WTC11 (cell line): Measurements from ENCODE around the gene EXD3. TPM values are rescaled to one million over a fixed set of nuclear protein-coding genes. Genes with fewer than 3 reads are reported as not detected.

Source experiments
- ATAC-seq: fragments of 200-7000 bp; cut with Tn5 transposase; 2 replicates; pipeline ENCODE4 v1.10.0; 2021; ENCODE audit warnings: mild to moderate bottlenecking, moderate library complexity
- CTCF ChIA-PET: fragments of 300-600 bp; sonication (Branson Sonifier 250); formaldehyde crosslinking; loops from one replicate; lab custom pipeline; 2021; ENCODE audit warnings: antibody characterized with exemption; lab: Charles Lee
- POLR2A ChIA-PET: fragments of 350-600 bp; sonication (Branson Sonifier 250); formaldehyde crosslinking; loops from one replicate; lab custom pipeline; 2021; ENCODE audit warnings: antibody characterized with exemption; lab: Charles Lee
- DNase-seq: peaks from one replicate; pipeline ENCODE4 v3.0.0; 2021; ENCODE audit warnings: low spot score
- H3K27ac Mint-ChIP-seq: 2 replicates; pipeline ENCODE4 v1.8.0; 2021; ENCODE audit warnings: mixed read lengths
- H3K27me3 Mint-ChIP-seq: 2 replicates; pipeline ENCODE4 v1.8.0; 2021; ENCODE audit warnings: low read depth, mild to moderate bottlenecking, moderate library complexity, mixed read lengths
- H3K36me3 Mint-ChIP-seq: 2 replicates; pipeline ENCODE4 v1.8.0; 2021; ENCODE audit warnings: mixed read lengths
- H3K4me1 Mint-ChIP-seq: 2 replicates; pipeline ENCODE4 v1.8.0; 2022; ENCODE audit warnings: mixed read lengths
- H3K4me3 Mint-ChIP-seq: 2 replicates; pipeline ENCODE4 v1.8.0; 2021; ENCODE audit warnings: mild to moderate bottlenecking, moderate library complexity, mixed read lengths
- H3K9me3 Mint-ChIP-seq: 2 replicates; pipeline ENCODE4 v1.8.0; 2021; ENCODE audit warnings: mixed read lengths
- ATF1 ChIP-seq: sonication (generic); formaldehyde crosslinking; IDR thresholded peaks from 2 replicates; pipeline ENCODE4 v1.8.1; 2023; ENCODE audit warnings: mild to moderate bottlenecking, moderate library complexity, missing genetic modification reagents
- ATF3 ChIP-seq: sonication (generic); formaldehyde crosslinking; conservative IDR thresholded peaks from 2 replicates; pipeline ENCODE4 v1.8.1; 2022; ENCODE audit warnings: mild to moderate bottlenecking, missing genetic modification reagents
- CDX4 ChIP-seq: fragments of 250-450 bp; sonication (Bioruptor Pico); IDR thresholded peaks from 2 replicates; pipeline ENCODE4 v1.9.0; 2021; ENCODE audit warnings: moderate library complexity, mild to moderate bottlenecking, inconsistent platforms, borderline replicate concordance
- E2F1 ChIP-seq: sonication (generic); formaldehyde crosslinking; IDR thresholded peaks from 2 replicates; pipeline ENCODE4 v1.8.0; 2022; ENCODE audit warnings: mild to moderate bottlenecking, missing genetic modification reagents
- FOXP4 ChIP-seq: sonication (generic); formaldehyde crosslinking; IDR thresholded peaks from 2 replicates; pipeline ENCODE4 v1.8.0; 2022; ENCODE audit warnings: mild to moderate bottlenecking, missing genetic modification reagents
- GTF2I ChIP-seq: fragments of 250-450 bp; sonication (Bioruptor Pico); conservative IDR thresholded peaks from 2 replicates; pipeline ENCODE4 v1.4.0; 2021; ENCODE audit warnings: mild to moderate bottlenecking
- HMGA2 ChIP-seq: fragments of 250-450 bp; sonication (Bioruptor Pico); IDR thresholded peaks from 2 replicates; pipeline ENCODE4 v1.4.0; 2021; ENCODE audit warnings: mild to moderate bottlenecking, moderate library complexity
- HMGXB4 ChIP-seq: sonication (generic); formaldehyde crosslinking; IDR thresholded peaks from 2 replicates; pipeline ENCODE4 v1.8.1; 2023; ENCODE audit warnings: mild to moderate bottlenecking, moderate library complexity, missing genetic modification reagents
- IRF2 ChIP-seq: sonication (generic); formaldehyde crosslinking; IDR thresholded peaks from 2 replicates; pipeline ENCODE4 v1.8.0; 2022; ENCODE audit warnings: low read depth, missing genetic modification reagents, borderline replicate concordance
- JUN ChIP-seq: sonication (generic); formaldehyde crosslinking; IDR thresholded peaks from 2 replicates; pipeline ENCODE4 v1.8.0; 2023; ENCODE audit warnings: mild to moderate bottlenecking, missing genetic modification reagents
- KAT7 ChIP-seq: sonication (generic); formaldehyde crosslinking; IDR thresholded peaks from 2 replicates; pipeline ENCODE4 v1.8.1; 2023; ENCODE audit warnings: missing genetic modification reagents, mild to moderate bottlenecking, borderline replicate concordance
- MLX ChIP-seq: sonication (generic); formaldehyde crosslinking; IDR thresholded peaks from 2 replicates; pipeline ENCODE4 v1.8.1; 2023; ENCODE audit warnings: mild to moderate bottlenecking, missing genetic modification reagents, moderate library complexity
- MYBL2 ChIP-seq: sonication (generic); formaldehyde crosslinking; IDR thresholded peaks from 2 replicates; pipeline ENCODE4 v1.8.1; 2023; ENCODE audit warnings: mild to moderate bottlenecking, moderate library complexity, missing genetic modification reagents
- NR2C2 ChIP-seq: sonication (generic); formaldehyde crosslinking; IDR thresholded peaks from 2 replicates; pipeline ENCODE4 v1.8.0; 2022; ENCODE audit warnings: mild to moderate bottlenecking, missing genetic modification reagents
- PRDM15 ChIP-seq: sonication (generic); formaldehyde crosslinking; IDR thresholded peaks from 2 replicates; pipeline ENCODE4 v1.8.0; 2022; ENCODE audit warnings: missing genetic modification reagents
- PREB ChIP-seq: sonication (generic); formaldehyde crosslinking; IDR thresholded peaks from 2 replicates; pipeline ENCODE4 v1.8.1; 2022; ENCODE audit warnings: mild to moderate bottlenecking, missing genetic modification reagents, moderate library complexity, borderline replicate concordance
- RORB ChIP-seq: fragments of 250-450 bp; sonication (Bioruptor Pico); IDR thresholded peaks from 2 replicates; pipeline ENCODE4 v1.9.0; 2021; ENCODE audit warnings: mild to moderate bottlenecking
- ZBTB43 ChIP-seq: sonication (generic); formaldehyde crosslinking; IDR thresholded peaks from 2 replicates; pipeline ENCODE4 v1.8.1; 2023; ENCODE audit warnings: mild to moderate bottlenecking, missing genetic modification reagents
- total RNA-seq: library from RNA; stranded (reverse); gene quantifications from 3 replicates; pipeline ENCODE4 v1.2.3, GENCODE V29; 2021

Gene EXD3
- total RNA-seq, 1 experiment from 2014 or later, result 21.2 TPM

GRCh38 chr9:137305798-137306065, 117.2 kb downstream of the EXD3 start (continued):
- TF ChIP-seq ATF1 (CRISPR knock-in tag) (no peak), PREB (no peak), KAT7 (no peak), GTF2I (no peak), JUN (CRISPR knock-in tag) (no peak), IRF2 (CRISPR knock-in tag) (no peak), RORB (CRISPR knock-in tag) (no peak), ATF3 (CRISPR knock-in tag) (no peak)

GRCh38 chr9:137305060-137305797, 117.7 kb downstream of the EXD3 start:
- H3K27me3 Mint-ChIP-seq, result peaks cover 13% of the 10 kb centered on the region
- H3K27ac Mint-ChIP-seq, result peak overlapping the region; percentile 80; the same call in 1 of the 2 replicates
- ChIA-PET POLR2A (no interaction called here), CTCF (interaction anchor here (0.6 to 8.6 kb wide), 7 partner anchors 9 to 118 kb away, joined by 3 to 172 read pairs (median 5); partner anchors contain the start of genes EXD3 and NOXA1)
- H3K9me3 Mint-ChIP-seq, result no peaks in the 10 kb centered on the region
- H3K36me3 Mint-ChIP-seq, result no peaks in the 10 kb centered on the region
- H3K4me1 Mint-ChIP-seq, result peaks cover 27% of the 10 kb centered on the region
- ATAC-seq (peak; percentile 4; the same call in 1 of the 2 replicates), DNase-seq (peak; percentile 69)
- H3K4me3 Mint-ChIP-seq, result no peak overlapping the region
- TF ChIP-seq HMGXB4 (0 out of 2 replicates have a peak, but pooled peaks have one; percentile 41), RORB (CRISPR knock-in tag) (no peak), NR2C2 (CRISPR knock-in tag) (no peak), ZBTB43 (0 out of 2 replicates have a peak, but pooled peaks have one; percentile 36)

GRCh38 chr9:137304383-137305059, 118.4 kb downstream of the EXD3 start:
- ChIA-PET CTCF (interaction anchor here (0.6 to 8.6 kb wide), 9 partner anchors 8 to 118 kb away, joined by 3 to 172 read pairs (median 5); partner anchors contain the start of genes EXD3 and NOXA1), POLR2A (interaction anchor here (0.5 kb wide), 1 partner anchor 106 kb away, joined by 3 read pairs; no protein-coding TSS in a partner anchor)
- Mint-ChIP-seq H3K27me3 (peaks cover 16% of the 10 kb centered on the region), H3K27ac (no peak overlapping the region), H3K4me3 (no peak overlapping the region), H3K9me3 (no peaks in the 10 kb centered on the region), H3K36me3 (no peaks in the 10 kb centered on the region), H3K4me1 (peaks cover 31% of the 10 kb centered on the region)
- DNase-seq (no peak), ATAC-seq (no peak)
- TF ChIP-seq RORB (CRISPR knock-in tag) (no peak), MLX (CRISPR knock-in tag) (no peak), PRDM15 (CRISPR knock-in tag) (no peak), HMGA2 (CRISPR knock-in tag) (no peak), E2F1 (CRISPR knock-in tag) (no peak), FOXP4 (CRISPR knock-in tag) (no peak), MYBL2 (CRISPR knock-in tag) (no peak), CDX4 (no peak)
